ENCODE data around the gene RASGRF1.
A peak's percentile ranks its signal among the peaks of the same experiment; 100 is the strongest.

The RASGRF1 gene

DNA sequence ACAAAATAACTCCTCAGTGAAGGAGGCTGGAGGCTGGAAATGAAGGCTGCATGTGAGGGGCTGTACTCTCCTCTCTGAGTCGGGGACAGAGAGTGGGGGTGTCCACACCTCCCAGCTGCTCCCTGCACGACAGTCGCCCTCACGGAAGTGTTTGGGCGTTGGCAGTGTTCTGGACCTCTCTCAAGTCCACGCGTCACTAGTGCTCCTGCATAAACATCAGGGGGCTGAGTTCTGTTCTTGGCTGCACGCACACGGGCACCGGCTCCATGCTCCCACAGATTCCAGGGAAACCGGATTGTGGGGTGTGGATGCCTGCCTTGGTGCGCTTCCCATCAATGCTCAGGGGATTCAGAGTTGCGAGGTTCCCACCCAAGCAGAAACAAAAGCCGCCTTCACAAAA is 7.4 kb downstream of the RASGRF1 start:
- H3F3A ChIP-seq (ENCODE audit: low read depth) = no peaks in the 10 kb centered on the region
- H3K36me3 ChIP-seq (ENCODE audit: insufficient read depth, low read length) = no peaks in the 10 kb centered on the region
- H4K20me1 ChIP-seq (ENCODE audit: insufficient read depth, low read length, poor library complexity, severe bottlenecking) = no peaks in the 10 kb centered on the region
- H3K9ac ChIP-seq (ENCODE audit: low read depth, low read length, poor library complexity, severe bottlenecking) = no peak overlapping the region
- no peak overlapping the region for H3K4me2 ChIP-seq (ENCODE audit: low read depth, low read length, poor library complexity, severe bottlenecking)
- H2AFZ ChIP-seq (ENCODE audit: low read length) = no peak overlapping the region
- H3K79me2 ChIP-seq (ENCODE audit: insufficient read depth, low read length) = no peaks in the 10 kb centered on the region
- peaks cover 7% of the 10 kb centered on the region for H3K4me1 ChIP-seq (ENCODE audit: insufficient read depth, low read length, poor library complexity, severe bottlenecking)
- no peaks in the 10 kb centered on the region for H3K9me2 ChIP-seq (replicated peaks; ENCODE audit: low read depth, low read length)
- H3K27me3 ChIP-seq (ENCODE audit: insufficient read depth, low read length, poor library complexity, severe bottlenecking) = peaks cover 4% of the 10 kb centered on the region
- no peak for TF ChIP-seq EZH2phosphoT487 (IDR thresholded peaks at IDR 0.05; ENCODE audit: borderline replicate concordance)
- no peak for TF ChIP-seq CTCF (conservative IDR thresholded peaks at IDR 0.05; ENCODE audit: low read length)
- H3K9me3 ChIP-seq (ENCODE audit: insufficient read depth, low read depth, low read length) = no peaks in the 10 kb centered on the region
- H3K4me3 ChIP-seq (ENCODE audit: low read length, poor library complexity, severe bottlenecking) = no peak overlapping the region

DNA sequence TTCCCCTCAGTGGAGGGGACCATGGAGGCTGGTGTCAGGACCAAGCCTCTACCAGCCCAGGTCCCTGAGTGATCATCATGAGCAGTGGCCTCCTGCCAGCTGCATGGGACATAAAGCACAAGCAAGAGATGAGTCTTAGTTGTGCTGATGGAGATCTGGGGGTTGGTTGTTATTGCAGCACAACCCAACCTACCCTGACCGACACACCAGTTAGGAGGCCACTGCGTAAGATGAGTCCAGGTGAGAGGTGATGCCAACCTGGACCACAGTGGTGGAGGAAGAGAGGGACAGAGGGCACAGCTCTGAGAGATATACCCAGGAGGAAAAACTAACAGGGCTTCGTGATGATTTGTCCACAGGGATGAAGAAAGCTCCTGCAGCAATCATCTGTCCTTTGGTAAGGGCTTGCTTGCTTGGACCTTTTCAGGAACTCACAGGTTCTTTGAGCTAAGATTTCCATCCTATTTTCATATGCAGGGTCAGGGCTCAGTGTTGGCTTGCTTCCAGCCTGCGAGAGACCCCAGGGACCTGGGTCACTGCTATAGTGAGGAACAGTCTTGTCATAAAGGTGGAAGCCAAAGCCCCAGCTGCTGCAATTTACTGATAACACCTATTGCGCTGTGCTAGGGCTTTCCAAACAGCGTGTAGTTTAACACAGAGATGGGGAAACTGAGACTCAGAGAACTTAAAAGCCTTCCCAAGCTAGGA is 8.1 kb downstream of the RASGRF1 start:
- H3K36me3 ChIP-seq (ENCODE audit: insufficient read depth, low read length) = no peaks in the 10 kb centered on the region
- no peaks in the 10 kb centered on the region for H4K20me1 ChIP-seq (ENCODE audit: insufficient read depth, low read length, poor library complexity, severe bottlenecking)
- peaks cover 4% of the 10 kb centered on the region for H3K27me3 ChIP-seq (ENCODE audit: insufficient read depth, low read length, poor library complexity, severe bottlenecking)
- H3K9me2 ChIP-seq (replicated peaks; ENCODE audit: low read depth, low read length) = no peaks in the 10 kb centered on the region
- H2AFZ ChIP-seq (ENCODE audit: low read length) = no peak overlapping the region
- H3K4me2 ChIP-seq (ENCODE audit: low read depth, low read length, poor library complexity, severe bottlenecking) = no peak overlapping the region
- H3K4me1 ChIP-seq (ENCODE audit: insufficient read depth, low read length, poor library complexity, severe bottlenecking) = peaks cover 7% of the 10 kb centered on the region
- no peak overlapping the region for H3K9ac ChIP-seq (ENCODE audit: low read depth, low read length, poor library complexity, severe bottlenecking)
- H3F3A ChIP-seq (ENCODE audit: low read depth) = no peaks in the 10 kb centered on the region
- TF ChIP-seq CTCF (conservative IDR thresholded peaks at IDR 0.05; ENCODE audit: low read length) (no peak), EZH2phosphoT487 (IDR thresholded peaks at IDR 0.05; ENCODE audit: borderline replicate concordance) (no peak)
- H3K9me3 ChIP-seq (ENCODE audit: insufficient read depth, low read depth, low read length) = no peaks in the 10 kb centered on the region
- H3K4me3 ChIP-seq (ENCODE audit: low read length, poor library complexity, severe bottlenecking) = no peak overlapping the region
- no peaks in the 10 kb centered on the region for H3K79me2 ChIP-seq (ENCODE audit: insufficient read depth, low read length)

DNA sequence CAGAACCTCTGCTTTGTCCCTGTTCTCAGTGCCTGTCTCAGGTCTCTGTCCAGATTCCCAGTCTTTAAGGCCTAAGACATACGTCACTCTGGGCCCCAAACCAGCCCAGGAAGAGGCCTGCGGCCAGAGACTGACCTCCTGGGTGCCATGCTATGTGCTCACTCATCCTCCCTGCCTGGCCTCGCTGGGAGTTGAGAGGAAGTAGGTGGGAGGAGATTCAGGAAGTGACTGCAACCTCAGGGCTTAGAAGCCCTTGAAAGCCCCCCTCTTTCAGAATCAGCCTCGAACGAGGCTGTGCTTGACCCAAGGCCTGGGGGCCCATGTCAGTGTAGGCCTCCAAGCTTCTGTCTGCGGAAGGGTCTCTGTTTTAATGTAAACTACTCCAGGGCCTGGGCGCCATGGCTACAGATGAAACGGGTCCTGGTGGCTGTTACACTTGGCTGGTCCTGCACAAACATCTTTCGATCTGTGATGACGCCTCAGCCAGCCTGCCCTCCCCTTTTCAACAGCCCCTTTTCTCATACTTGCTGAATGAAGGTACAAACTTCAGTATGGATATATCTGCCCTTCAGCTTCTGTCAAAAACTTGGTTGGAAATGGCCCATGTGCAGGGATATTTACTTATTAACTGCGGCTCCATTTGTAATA is 11.7 kb downstream of the RASGRF1 start:
- no peak overlapping the region for H3K9ac ChIP-seq (ENCODE audit: low read depth, low read length, poor library complexity, severe bottlenecking)
- H2AFZ ChIP-seq (ENCODE audit: low read length) = peak overlapping the region; percentile 86
- H3K9me3 ChIP-seq (ENCODE audit: insufficient read depth, low read depth, low read length) = no peaks in the 10 kb centered on the region
- no peak overlapping the region for H3K4me3 ChIP-seq (ENCODE audit: low read length, poor library complexity, severe bottlenecking)
- H3F3A ChIP-seq (ENCODE audit: low read depth) = no peaks in the 10 kb centered on the region
- H3K9me2 ChIP-seq (replicated peaks; ENCODE audit: low read depth, low read length) = no peaks in the 10 kb centered on the region
- no peaks in the 10 kb centered on the region for H4K20me1 ChIP-seq (ENCODE audit: insufficient read depth, low read length, poor library complexity, severe bottlenecking)
- no peaks in the 10 kb centered on the region for H3K36me3 ChIP-seq (ENCODE audit: insufficient read depth, low read length)
- peak overlapping the region; percentile 11 for H3K4me2 ChIP-seq (ENCODE audit: low read depth, low read length, poor library complexity, severe bottlenecking)
- H3K27me3 ChIP-seq (ENCODE audit: insufficient read depth, low read length, poor library complexity, severe bottlenecking) = peaks cover 4% of the 10 kb centered on the region
- TF ChIP-seq EZH2phosphoT487 (IDR thresholded peaks at IDR 0.05; ENCODE audit: borderline replicate concordance) (no peak), CTCF (conservative IDR thresholded peaks at IDR 0.05; ENCODE audit: low read length) (no peak)
- H3K4me1 ChIP-seq (ENCODE audit: insufficient read depth, low read length, poor library complexity, severe bottlenecking) = peaks cover 7% of the 10 kb centered on the region
- H3K79me2 ChIP-seq (ENCODE audit: insufficient read depth, low read length) = no peaks in the 10 kb centered on the region
